Ishikawa (cell line): ENCODE data around the gene IL23R.

Experiments
- CEBPB ChIP-seq: IDR thresholded peaks from 2 replicates; pipeline ENCODE4 v1.6.1; 2012
- CREB1 ChIP-seq: IDR thresholded peaks from 2 replicates; pipeline ENCODE4 v1.6.1; 2012; ENCODE audit warnings: low read depth
- EGR1 ChIP-seq: IDR thresholded peaks from 2 replicates; pipeline ENCODE4 v1.6.1; 2012
- EP300 ChIP-seq: IDR thresholded peaks from 2 replicates; pipeline ENCODE4 v1.6.1; 2012; ENCODE audit warnings: borderline replicate concordance
- FOXM1 ChIP-seq: IDR thresholded peaks from 2 replicates; pipeline ENCODE4 v1.6.1; 2012; ENCODE audit warnings: low read depth, borderline replicate concordance
- MAX ChIP-seq: IDR thresholded peaks from 2 replicates; pipeline ENCODE4 v1.6.1; 2012
- NFIC ChIP-seq: IDR thresholded peaks from 2 replicates; pipeline ENCODE4 v1.6.1; 2012
- RAD21 ChIP-seq: IDR thresholded peaks from 2 replicates; pipeline ENCODE4 v1.6.1; 2012; ENCODE audit warnings: low read depth
- REST ChIP-seq: IDR thresholded peaks from 2 replicates; pipeline ENCODE4 v1.6.1; 2012; ENCODE audit warnings: low read depth, mild to moderate bottlenecking
- TAF1 ChIP-seq: IDR thresholded peaks from 2 replicates; pipeline ENCODE4 v1.6.1; 2012; ENCODE audit warnings: low read depth, mild to moderate bottlenecking
- TCF12 ChIP-seq: IDR thresholded peaks from 2 replicates; pipeline ENCODE4 v1.6.1; 2012; ENCODE audit warnings: low read depth
- TEAD4 ChIP-seq: IDR thresholded peaks from 2 replicates; pipeline ENCODE4 v1.6.1; 2012
- USF1 ChIP-seq: IDR thresholded peaks from 2 replicates; pipeline ENCODE4 v1.6.1; 2012
- YY1 ChIP-seq: IDR thresholded peaks from 2 replicates; pipeline ENCODE4 v1.6.1; 2012; ENCODE audit warnings: low read depth
- ZBTB7A ChIP-seq: IDR thresholded peaks from 2 replicates; pipeline ENCODE4 v1.6.1; 2012; ENCODE audit warnings: low read depth

The IL23R gene

GRCh38 chr1:67184838-67185421 lies 18.7 kb downstream of the IL23R start:
- TF ChIP-seq FOXM1 (no peak), ZBTB7A (no peak), CEBPB (no peak)

- no peak for TF ChIP-seq ZBTB7A
- TF ChIP-seq NFIC = no peak
- TF ChIP-seq RAD21 = no peak
- no peak for TF ChIP-seq EGR1
- no peak for TF ChIP-seq EP300
- no peak for TF ChIP-seq USF1
- no peak for TF ChIP-seq CEBPB
- no peak for TF ChIP-seq REST
- TF ChIP-seq TAF1 = no peak
- no peak for TF ChIP-seq FOXM1
- TF ChIP-seq MAX = no peak
- no peak for TF ChIP-seq TEAD4
- TF ChIP-seq YY1 = no peak
These were observed 21.9 kb downstream of the IL23R start for GRCh38 chr1:67188137-67188536.

GRCh38 chr1:67189953-67190352 lies 23.7 kb downstream of the IL23R start:
- TF ChIP-seq CEBPB (no peak), EGR1 (no peak), EP300 (no peak), TCF12 (no peak), NFIC (no peak), RAD21 (no peak), FOXM1 (no peak), CREB1 (no peak), TEAD4 (no peak), USF1 (no peak), ZBTB7A (no peak), MAX (no peak), YY1 (no peak), TAF1 (no peak), REST (no peak)

- TF ChIP-seq ZBTB7A (no peak), CREB1 (no peak)
These were observed 24.2 kb downstream of the IL23R start for GRCh38 chr1:67190410-67190809.

GRCh38 chr1:67190942-67191341 lies 24.7 kb downstream of the IL23R start:
- TF ChIP-seq MAX = no peak
- no peak for TF ChIP-seq NFIC
- no peak for TF ChIP-seq TCF12
- TF ChIP-seq ZBTB7A = no peak
- no peak for TF ChIP-seq YY1
- TF ChIP-seq EP300 = no peak
- no peak for TF ChIP-seq USF1
- TF ChIP-seq CEBPB = no peak
